Ascending aorta (tissue), 2 donors: ENCODE data around the gene NPVF. TPM values are rescaled to one million over a fixed set of nuclear protein-coding genes. Genes with fewer than 3 reads are reported as not detected.
A peak's percentile ranks its signal among the peaks of the same experiment; 100 is the strongest.

Experiments used
- DNase-seq, 2 donors: peaks; one replicate each; pipeline ENCODE4 v3.0.0-alpha.2; 2019; ENCODE audit warnings: low spot score in 2 of 2
- H3K27ac ChIP-seq, 2 donors: fragments of 200-600 bp; sonication (generic); one replicate each; pipeline ENCODE4 v1.5.1; 2016 to 2017; ENCODE audit warnings: mild to moderate bottlenecking in 1 of 2
- H3K27me3 ChIP-seq: fragments of 200-600 bp; sonication (generic); one replicate; pipeline ENCODE4 v1.5.1; 2017
- H3K36me3 ChIP-seq, 2 donors: fragments of 200-600 bp; sonication (generic); one replicate each; pipeline ENCODE4 v1.5.1; 2016
- H3K4me1 ChIP-seq, 2 donors: fragments of 200-600 bp; sonication (generic); one replicate each; pipeline ENCODE4 v1.5.1; 2016 to 2017; ENCODE audit warnings: mild to moderate bottlenecking in 1 of 2
- H3K4me3 ChIP-seq, 2 donors: fragments of 200-600 bp; sonication (generic); one replicate each; pipeline ENCODE4 v1.5.1; 2016 to 2017; ENCODE audit warnings: mild to moderate bottlenecking in 1 of 2
- H3K9me3 ChIP-seq, 2 donors: fragments of 200-600 bp; sonication (generic); one replicate each; pipeline ENCODE4 v1.5.1; 2016
- intact Hi-C: fragments of 100-400 bp; cut with DNase I; formaldehyde crosslinking; loops from one replicate; pipeline ENCODE4 v1.15.1; 2023
- total RNA-seq: library from RNA; depleted of rRNA; stranded (reverse); fragments of >200 nt; gene quantifications from one replicate; pipeline ENCODE4 v1.1.0, GENCODE V29; 2016
- TF ChIP-seq, protein P1 (sequence below), 3 experiments: fragments of 200-600 bp in 2 of 3; fragments of 450-650 bp in 1 of 3; sonication (generic) in 2 of 3; IDR thresholded peaks; one replicate each; pipeline ENCODE4 v1.5.1; 2016 to 2019; ENCODE audit warnings: antibody characterized with exemption in 3 of 3, mild to moderate bottlenecking in 1 of 3, moderate library complexity in 1 of 3

The NPVF gene
- total RNA-seq, 1 donor from 2014 or later, result not detected

GRCh38 chr7:25186436-25186835, 41.9 kb downstream of the NPVF start:
- TF ChIP-seq, protein P1, sequence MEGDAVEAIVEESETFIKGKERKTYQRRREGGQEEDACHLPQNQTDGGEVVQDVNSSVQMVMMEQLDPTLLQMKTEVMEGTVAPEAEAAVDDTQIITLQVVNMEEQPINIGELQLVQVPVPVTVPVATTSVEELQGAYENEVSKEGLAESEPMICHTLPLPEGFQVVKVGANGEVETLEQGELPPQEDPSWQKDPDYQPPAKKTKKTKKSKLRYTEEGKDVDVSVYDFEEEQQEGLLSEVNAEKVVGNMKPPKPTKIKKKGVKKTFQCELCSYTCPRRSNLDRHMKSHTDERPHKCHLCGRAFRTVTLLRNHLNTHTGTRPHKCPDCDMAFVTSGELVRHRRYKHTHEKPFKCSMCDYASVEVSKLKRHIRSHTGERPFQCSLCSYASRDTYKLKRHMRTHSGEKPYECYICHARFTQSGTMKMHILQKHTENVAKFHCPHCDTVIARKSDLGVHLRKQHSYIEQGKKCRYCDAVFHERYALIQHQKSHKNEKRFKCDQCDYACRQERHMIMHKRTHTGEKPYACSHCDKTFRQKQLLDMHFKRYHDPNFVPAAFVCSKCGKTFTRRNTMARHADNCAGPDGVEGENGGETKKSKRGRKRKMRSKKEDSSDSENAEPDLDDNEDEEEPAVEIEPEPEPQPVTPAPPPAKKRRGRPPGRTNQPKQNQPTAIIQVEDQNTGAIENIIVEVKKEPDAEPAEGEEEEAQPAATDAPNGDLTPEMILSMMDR (IDR thresholded peaks at IDR 0.05), result no peak
- Histone ChIP-seq H3K9me3 (no peaks in the 10 kb centered on the region), H3K27me3 (no peaks in the 10 kb centered on the region), H3K27ac (no peak overlapping the region), H3K4me3 (no peak overlapping the region), H3K36me3 (no peaks in the 10 kb centered on the region), H3K4me1 (no peaks in the 10 kb centered on the region)
- intact Hi-C loops, result no loop called here
- no peak for DNase-seq

GRCh38 chr7:25181532-25181931, 46.8 kb downstream of the NPVF start:
- Histone ChIP-seq H3K27ac (no peak overlapping the region), H3K9me3 (no peaks in the 10 kb centered on the region)
- intact Hi-C loops, result loop anchor here (5.0 kb wide), 2 partner anchors 204 to 676 kb away; no protein-coding TSS in a partner anchor

GRCh38 chr7:25180946-25181345, 47.3 kb downstream of the NPVF start:
- intact Hi-C loops, result loop anchor here (1.0 to 5.0 kb wide), 3 partner anchors 56 to 676 kb away; partner anchors contain the start of gene CYCS
- Histone ChIP-seq H3K4me1 (peaks cover 0 to 4% of the 10 kb centered on the region in 2 donors), H3K27me3 (no peaks in the 10 kb centered on the region), H3K9me3 (no peaks in the 10 kb centered on the region), H3K36me3 (no peaks in the 10 kb centered on the region), H3K27ac (peak overlapping the region; percentile 78 to 85), H3K4me3 (peak overlapping the region; percentile 69 to 74)
- TF ChIP-seq, protein P1 (IDR thresholded peaks at IDR 0.05), result no peak
- no peak for DNase-seq

More at GRCh38 chr7:25181532-25181931, 46.8 kb downstream of the NPVF start:
- TF ChIP-seq, protein P1 (IDR thresholded peaks at IDR 0.05), result no peak
- no peak for DNase-seq
- peaks cover 0 to 4% of the 10 kb centered on the region in 2 donors for H3K4me1 ChIP-seq
- no peaks in the 10 kb centered on the region for H3K27me3 ChIP-seq
- H3K36me3 ChIP-seq, result no peaks in the 10 kb centered on the region
- no peak overlapping the region for H3K4me3 ChIP-seq

DNA sequence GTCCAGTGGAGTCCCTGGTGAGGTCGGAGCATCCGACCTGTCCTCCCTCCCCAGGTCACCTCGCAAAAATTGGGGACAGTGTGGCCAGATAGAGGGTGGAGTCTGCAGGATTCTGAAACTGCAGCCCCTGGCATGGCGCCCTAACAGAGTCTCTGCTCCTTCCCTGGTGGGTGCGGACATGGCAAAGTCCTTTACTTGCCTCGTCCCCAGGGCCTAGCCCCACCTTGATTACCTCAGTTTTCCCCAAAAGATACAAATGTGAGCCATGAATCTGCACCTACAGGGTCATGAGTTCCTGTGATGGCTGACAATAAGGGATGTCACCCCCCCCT, 47.7 kb downstream of the NPVF start:
- H3K36me3 ChIP-seq, result no peaks in the 10 kb centered on the region
- intact Hi-C loops, result loop anchor here (1.0 to 5.0 kb wide), 3 partner anchors 55 to 677 kb away; partner anchors contain the start of gene CYCS
- H3K4me1 ChIP-seq, result peaks cover 0 to 4% of the 10 kb centered on the region in 2 donors
- no peak for DNase-seq
- no peaks in the 10 kb centered on the region for H3K27me3 ChIP-seq
- peak overlapping the region; percentile 69 to 74 for H3K4me3 ChIP-seq
- H3K9me3 ChIP-seq, result no peaks in the 10 kb centered on the region
- H3K27ac ChIP-seq, result peak overlapping the region; percentile 78 to 85
- TF ChIP-seq, protein P1 (IDR thresholded peaks at IDR 0.05), result no peak

- H3K36me3 ChIP-seq, result no peaks in the 10 kb centered on the region
- TF ChIP-seq, protein P1 (IDR thresholded peaks at IDR 0.05), result peak; percentile 54 to 95 (median 87)
- peaks cover 0 to 4% of the 10 kb centered on the region in 2 donors for H3K4me1 ChIP-seq
- peak overlapping the region; percentile 69 to 74 for H3K4me3 ChIP-seq
- peak; percentile 58 to 97 for DNase-seq
- peak overlapping the region; percentile 78 to 85 for H3K27ac ChIP-seq
- H3K9me3 ChIP-seq, result no peaks in the 10 kb centered on the region
- intact Hi-C loops, result loop anchor here (1.0 to 10.0 kb wide), 5 partner anchors 55 to 1645 kb away; partner anchors contain the start of genes CYCS, GSDME and TRA2A
- no peaks in the 10 kb centered on the region for H3K27me3 ChIP-seq
These were observed 48.3 kb downstream of the NPVF start for GRCh38 chr7:25179771-25180591.
